SU-DHL-6 (cell line): ENCODE measurements around the gene EXPH5.

Experiments
- H2AFZ ChIP-seq: fragments of 200-600 bp; sonication (generic); 2 replicates; pipeline ENCODE4 v1.6.1; 2014; ENCODE audit warnings: low read depth, mild to moderate bottlenecking, moderate library complexity, mixed read lengths, antibody characterized with exemption, low read length; ENCODE audit not compliant: severe bottlenecking
- H3F3A ChIP-seq: fragments of 200-600 bp; shearing (Covaris generic); 2 replicates; pipeline ENCODE4 v1.6.0; 2016; ENCODE audit warnings: antibody characterized with exemption, mild to moderate bottlenecking; ENCODE audit not compliant: insufficient read depth
- H3K27ac ChIP-seq: fragments of 200-600 bp; sonication (generic); 2 replicates; pipeline ENCODE4 v1.5.1; 2016; ENCODE audit warnings: low read depth, mild to moderate bottlenecking, low read length, moderate library complexity, mixed read lengths
- H3K27me3 ChIP-seq: fragments of 200-600 bp; sonication (generic), shearing (Covaris generic); 2 replicates; pipeline ENCODE4 v1.6.0; 2014; ENCODE audit warnings: mild to moderate bottlenecking, low read length
- H3K36me3 ChIP-seq: fragments of 200-600 bp; sonication (generic); 2 replicates; pipeline ENCODE4 v1.6.1; 2014; ENCODE audit warnings: mild to moderate bottlenecking, low read length, mixed read lengths
- H3K4me2 ChIP-seq: fragments of 300-600, 200-600 bp; shearing (Covaris generic), sonication (generic); 2 replicates; pipeline ENCODE4 v1.6.0; 2014; ENCODE audit warnings: low read length, low read depth, mild to moderate bottlenecking; ENCODE audit not compliant: poor library complexity, severe bottlenecking
- H3K4me3 ChIP-seq: fragments of 200-600 bp; sonication (generic); 2 replicates; pipeline ENCODE4 v1.5.1; 2014; ENCODE audit warnings: antibody characterized with exemption, low read length, mild to moderate bottlenecking, mixed read lengths; ENCODE audit not compliant: insufficient read depth, poor library complexity, severe bottlenecking
- H3K79me2 ChIP-seq: fragments of 200-600 bp; sonication (generic); 2 replicates; pipeline ENCODE4 v1.6.1; 2014; ENCODE audit warnings: mild to moderate bottlenecking, low read length, moderate library complexity; ENCODE audit not compliant: insufficient read depth
- H3K9ac ChIP-seq: fragments of 200-600 bp; sonication (generic); 2 replicates; pipeline ENCODE4 v1.7.0; 2014; ENCODE audit warnings: mild to moderate bottlenecking, low read length
- H3K9me2 ChIP-seq: fragments of 200-600 bp; sonication (generic); replicated peaks from 2 replicates; pipeline ENCODE4 v1.6.1; 2014; ENCODE audit warnings: low read length; ENCODE audit not compliant: insufficient read depth
- H3K9me3 ChIP-seq: fragments of 200-600 bp; sonication (generic); 2 replicates; pipeline ENCODE4 v1.6.1; 2014; ENCODE audit warnings: low read length, mixed read lengths; ENCODE audit not compliant: insufficient read depth
- H4K20me1 ChIP-seq: fragments of 200-600 bp; sonication (generic); 2 replicates; pipeline ENCODE4 v1.6.1; 2014; ENCODE audit warnings: low read depth, mild to moderate bottlenecking, antibody characterized with exemption, low read length, moderate library complexity, mixed read lengths
- EZH2phosphoT487 ChIP-seq: fragments of 200-600 bp; sonication (generic), shearing (Covaris generic); conservative IDR thresholded peaks from 2 replicates; pipeline ENCODE4 v1.6.1; 2018; ENCODE audit warnings: mild to moderate bottlenecking, antibody characterized with exemption, low read length, moderate library complexity, mixed read lengths
- TF ChIP-seq, protein P1 (sequence below): fragments of 200-600 bp; sonication (generic); IDR thresholded peaks from one replicate; pipeline ENCODE4 v1.5.1; 2017; ENCODE audit warnings: antibody characterized with exemption, mild to moderate bottlenecking, low read length, moderate library complexity; ENCODE audit not compliant: insufficient read depth, poor library complexity, severe bottlenecking

The EXPH5 gene

DNA sequence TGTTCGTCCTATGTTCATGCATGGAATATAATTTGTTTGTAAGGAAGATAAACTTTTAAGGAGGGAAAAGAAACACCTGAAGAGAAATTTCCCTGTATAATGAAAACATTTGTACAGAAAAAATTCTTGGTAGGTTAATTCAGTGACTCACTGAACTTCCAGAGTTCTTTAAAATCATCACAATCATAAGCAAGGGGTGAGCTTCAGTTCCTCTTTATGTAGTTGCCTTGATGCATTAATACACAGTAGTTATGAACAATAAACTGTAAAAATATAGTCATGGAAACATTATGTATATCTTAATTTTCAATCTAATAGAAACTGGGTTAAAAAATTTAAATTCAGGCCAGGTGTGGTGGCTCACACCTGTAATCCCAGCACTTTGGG lies 125.1 kb downstream of the EXPH5 start:
- H3K9me3 ChIP-seq = no peaks in the 10 kb centered on the region
- H3K27me3 ChIP-seq = no peaks in the 10 kb centered on the region
- no peaks in the 10 kb centered on the region for H3K79me2 ChIP-seq
- H3K4me2 ChIP-seq = no peak overlapping the region
- no peaks in the 10 kb centered on the region; the same call in 1 of the 2 replicates for H3F3A ChIP-seq
- no peak overlapping the region for H3K4me3 ChIP-seq
- no peaks in the 10 kb centered on the region for H4K20me1 ChIP-seq
- no peak overlapping the region for H3K9ac ChIP-seq
- TF ChIP-seq, protein P1, sequence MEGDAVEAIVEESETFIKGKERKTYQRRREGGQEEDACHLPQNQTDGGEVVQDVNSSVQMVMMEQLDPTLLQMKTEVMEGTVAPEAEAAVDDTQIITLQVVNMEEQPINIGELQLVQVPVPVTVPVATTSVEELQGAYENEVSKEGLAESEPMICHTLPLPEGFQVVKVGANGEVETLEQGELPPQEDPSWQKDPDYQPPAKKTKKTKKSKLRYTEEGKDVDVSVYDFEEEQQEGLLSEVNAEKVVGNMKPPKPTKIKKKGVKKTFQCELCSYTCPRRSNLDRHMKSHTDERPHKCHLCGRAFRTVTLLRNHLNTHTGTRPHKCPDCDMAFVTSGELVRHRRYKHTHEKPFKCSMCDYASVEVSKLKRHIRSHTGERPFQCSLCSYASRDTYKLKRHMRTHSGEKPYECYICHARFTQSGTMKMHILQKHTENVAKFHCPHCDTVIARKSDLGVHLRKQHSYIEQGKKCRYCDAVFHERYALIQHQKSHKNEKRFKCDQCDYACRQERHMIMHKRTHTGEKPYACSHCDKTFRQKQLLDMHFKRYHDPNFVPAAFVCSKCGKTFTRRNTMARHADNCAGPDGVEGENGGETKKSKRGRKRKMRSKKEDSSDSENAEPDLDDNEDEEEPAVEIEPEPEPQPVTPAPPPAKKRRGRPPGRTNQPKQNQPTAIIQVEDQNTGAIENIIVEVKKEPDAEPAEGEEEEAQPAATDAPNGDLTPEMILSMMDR = no peak
- no peak for TF ChIP-seq EZH2phosphoT487
- H3K36me3 ChIP-seq = no peaks in the 10 kb centered on the region
- peak overlapping the region; percentile 95 for H2AFZ ChIP-seq
- no peaks in the 10 kb centered on the region for H3K9me2 ChIP-seq
- no peak overlapping the region for H3K27ac ChIP-seq

DNA sequence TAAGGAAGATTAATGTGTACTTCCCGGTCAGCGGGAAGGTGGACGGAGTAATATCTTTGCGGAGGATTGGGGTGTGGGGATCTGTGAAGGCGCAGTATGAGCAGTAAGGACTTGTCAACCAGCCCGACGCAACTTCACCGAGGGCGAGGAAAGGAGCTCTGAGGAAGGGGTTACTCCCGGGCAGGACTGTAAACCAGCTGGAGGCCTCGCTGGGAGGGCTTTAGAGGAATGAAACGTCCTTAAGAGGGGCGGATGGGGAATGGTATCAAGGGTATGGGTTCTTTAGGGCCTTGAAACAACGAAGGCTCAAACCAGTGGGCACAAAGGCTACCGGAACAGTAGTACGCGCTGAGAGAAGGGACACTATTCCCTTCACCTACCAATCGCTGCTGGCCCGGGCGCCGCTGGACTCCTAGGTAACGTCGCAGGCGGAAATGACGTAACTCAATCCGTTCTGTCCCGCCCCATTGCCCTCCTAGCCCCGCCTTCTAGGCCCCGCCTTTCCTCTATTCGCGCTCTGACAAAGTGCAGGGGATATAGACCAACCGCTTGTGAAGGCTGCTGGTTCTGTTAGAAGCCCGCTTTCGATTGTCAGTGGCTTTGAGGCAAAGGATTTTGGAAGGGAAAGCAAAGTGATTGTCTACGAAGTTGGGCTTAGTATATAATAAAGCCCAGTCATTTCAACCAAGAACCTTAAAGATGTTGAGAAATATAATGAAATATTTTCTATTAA lies 126.3 kb downstream of the EXPH5 start, which contains the start of gene C11orf65:
C11orf65 (minus strand) TSS at position 439 of the 733 bp plus-strand sequence. CDS start 5,970 bp downstream, outside the sequence.
- Histone ChIP-seq H3K4me2 (peak within 1 kb of the TSS; percentile 89), H3K79me2 (no peaks in the 10 kb centered on the region), H3K9me3 (no peaks in the 10 kb centered on the region), H4K20me1 (no peaks in the 10 kb centered on the region), H3K27me3 (no peaks in the 10 kb centered on the region), H3K36me3 (no peaks in the 10 kb centered on the region), H3K4me3 (peak within 1 kb of the TSS; percentile 93), H3K9ac (peak within 1 kb of the TSS; percentile 78), H3F3A (no peaks in the 10 kb centered on the region; the same call in 1 of the 2 replicates), H3K27ac (peak within 1 kb of the TSS; percentile 45), H2AFZ (peak within 1 kb of the TSS; percentile 95), H3K9me2 (no peaks in the 10 kb centered on the region)
- TF ChIP-seq, protein P1 = no peak

DNA sequence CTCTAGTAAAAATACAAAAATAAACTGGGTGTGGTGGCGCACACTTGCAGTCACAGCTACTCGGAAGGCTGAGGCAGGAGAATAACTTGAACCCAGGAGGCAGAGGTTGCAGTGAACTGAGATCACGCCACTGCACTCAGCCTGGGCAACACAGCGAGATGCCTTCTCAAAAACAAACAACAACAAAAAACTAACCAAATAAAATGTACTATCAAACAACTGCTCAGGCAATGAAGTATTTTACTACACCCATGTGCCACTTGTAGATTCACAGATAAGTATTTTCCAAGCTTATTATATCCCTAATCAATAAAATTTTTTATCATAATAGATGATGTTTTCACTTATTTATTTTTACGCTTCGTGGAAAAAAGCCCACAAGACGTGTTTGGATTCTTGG lies 127.2 kb downstream of the EXPH5 start:
- Histone ChIP-seq H3K27ac (no peak overlapping the region), H2AFZ (peak overlapping the region; percentile 95), H3K27me3 (no peaks in the 10 kb centered on the region), H3F3A (no peaks in the 10 kb centered on the region; the same call in 1 of the 2 replicates), H3K79me2 (no peaks in the 10 kb centered on the region), H3K9me3 (no peaks in the 10 kb centered on the region), H3K36me3 (no peaks in the 10 kb centered on the region), H3K4me3 (peak overlapping the region; percentile 93), H3K4me2 (peak overlapping the region; percentile 89), H3K9me2 (no peaks in the 10 kb centered on the region), H3K9ac (peak overlapping the region; percentile 78), H4K20me1 (no peaks in the 10 kb centered on the region)
- TF ChIP-seq, protein P1 = no peak
- no peak for TF ChIP-seq EZH2phosphoT487
